ENCODE results near the gene PEDS1.

The PEDS1 gene

DNA sequence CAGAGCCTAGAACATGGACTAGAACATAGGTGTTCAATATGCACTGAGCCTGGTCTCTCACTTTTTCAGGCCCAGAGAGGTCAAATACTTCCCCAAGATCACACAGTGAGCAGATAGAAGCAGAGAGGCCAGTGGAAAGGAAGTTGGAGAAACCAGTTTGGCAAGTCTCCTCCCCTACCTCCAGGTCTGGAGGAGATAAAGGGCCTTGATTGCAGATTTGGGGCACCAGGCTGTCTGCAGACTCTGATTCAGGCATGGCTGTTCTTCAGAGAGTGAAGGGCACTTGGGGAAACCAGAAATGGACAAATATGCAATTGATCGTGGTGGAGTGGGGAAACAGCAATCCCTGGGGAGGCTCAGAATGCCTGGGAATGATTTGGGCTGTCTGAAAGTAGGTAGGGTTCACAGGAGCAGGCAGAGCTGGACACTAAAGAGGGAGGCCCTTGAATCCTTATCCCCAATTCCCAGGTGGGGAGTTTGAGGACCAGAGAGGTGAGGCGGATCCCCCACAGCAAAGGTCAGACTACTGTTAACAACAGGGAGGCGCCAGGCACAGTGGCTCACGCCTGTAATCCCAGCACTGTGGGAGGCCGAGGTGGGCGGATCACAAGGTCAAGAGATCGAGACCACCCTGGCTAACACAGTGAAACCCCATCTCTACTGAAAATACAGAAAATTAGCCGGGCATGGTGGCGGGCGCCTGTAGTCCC is 2.3 kb downstream of the PEDS1 start:
- ChIA-PET POLR2A (no interaction called here), CTCF (interaction anchor here (1.1 to 2.5 kb wide), 3 partner anchors 17 to 30 kb away, joined by 3 to 8 read pairs (median 4); no protein-coding TSS in a partner anchor)
- peak overlapping the region; percentile 2 for H3K4me3 ChIP-seq (ENCODE audit: low read depth, low read length)
- DNase-seq (ENCODE audit: low read depth, low spot score), result no peak
- TF ChIP-seq, protein P1, sequence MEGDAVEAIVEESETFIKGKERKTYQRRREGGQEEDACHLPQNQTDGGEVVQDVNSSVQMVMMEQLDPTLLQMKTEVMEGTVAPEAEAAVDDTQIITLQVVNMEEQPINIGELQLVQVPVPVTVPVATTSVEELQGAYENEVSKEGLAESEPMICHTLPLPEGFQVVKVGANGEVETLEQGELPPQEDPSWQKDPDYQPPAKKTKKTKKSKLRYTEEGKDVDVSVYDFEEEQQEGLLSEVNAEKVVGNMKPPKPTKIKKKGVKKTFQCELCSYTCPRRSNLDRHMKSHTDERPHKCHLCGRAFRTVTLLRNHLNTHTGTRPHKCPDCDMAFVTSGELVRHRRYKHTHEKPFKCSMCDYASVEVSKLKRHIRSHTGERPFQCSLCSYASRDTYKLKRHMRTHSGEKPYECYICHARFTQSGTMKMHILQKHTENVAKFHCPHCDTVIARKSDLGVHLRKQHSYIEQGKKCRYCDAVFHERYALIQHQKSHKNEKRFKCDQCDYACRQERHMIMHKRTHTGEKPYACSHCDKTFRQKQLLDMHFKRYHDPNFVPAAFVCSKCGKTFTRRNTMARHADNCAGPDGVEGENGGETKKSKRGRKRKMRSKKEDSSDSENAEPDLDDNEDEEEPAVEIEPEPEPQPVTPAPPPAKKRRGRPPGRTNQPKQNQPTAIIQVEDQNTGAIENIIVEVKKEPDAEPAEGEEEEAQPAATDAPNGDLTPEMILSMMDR (IDR thresholded peaks at IDR 0.05; ENCODE audit: insufficient read depth, low read length, missing control alignments), result no peak

DNA sequence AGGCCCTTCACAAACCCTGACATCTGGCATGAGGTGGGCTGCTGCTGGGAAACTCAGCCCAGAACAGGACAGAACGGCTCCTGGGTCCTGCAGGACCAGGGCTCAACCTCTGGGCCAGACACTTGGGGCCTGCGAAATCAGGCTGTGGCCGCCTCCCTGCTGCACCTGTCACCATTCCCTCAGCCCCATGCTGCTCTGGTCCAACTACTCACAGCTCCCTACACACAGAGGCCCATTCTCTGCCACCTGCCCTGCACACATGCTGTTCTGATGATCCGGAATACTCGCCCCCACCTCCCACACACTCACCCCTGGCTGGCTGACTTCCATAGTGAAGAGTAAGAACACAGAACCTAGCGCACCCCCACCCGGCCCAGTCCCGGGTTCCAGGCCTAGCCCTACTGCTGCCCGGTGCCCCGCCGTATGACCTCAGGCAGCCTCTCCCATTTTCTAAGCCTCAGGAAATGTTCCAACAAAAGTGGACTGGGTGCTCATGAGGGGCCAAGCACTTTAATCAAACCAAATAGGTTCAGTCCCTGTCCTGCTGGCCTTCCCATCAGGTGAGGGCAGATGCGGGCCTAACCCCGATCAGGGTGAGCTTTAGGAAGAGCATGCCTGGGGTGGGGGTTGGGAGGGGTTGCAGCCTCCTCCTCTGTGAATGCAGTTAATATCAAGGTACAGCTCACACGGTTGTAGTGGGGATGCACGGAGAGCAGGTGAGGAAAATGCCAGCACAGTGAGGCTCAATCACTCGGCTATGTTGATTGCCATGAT is 3.9 kb downstream of the PEDS1 start:
- POLR2A ChIA-PET, result interaction anchor here (0.6 kb wide), 1 partner anchor 15 kb away, joined by 3 read pairs; no protein-coding TSS in a partner anchor
- TF ChIP-seq, protein P1 (IDR thresholded peaks at IDR 0.05; ENCODE audit: insufficient read depth, low read length, missing control alignments), result no peak
- no peak for DNase-seq (ENCODE audit: low read depth, low spot score)
- CTCF ChIA-PET, result interaction anchor here (1.1 to 2.5 kb wide), 4 partner anchors 15 to 31 kb away, joined by 3 to 8 read pairs (median 4); no protein-coding TSS in a partner anchor
- H3K4me3 ChIP-seq (ENCODE audit: low read depth, low read length), result no peak overlapping the region

DNA sequence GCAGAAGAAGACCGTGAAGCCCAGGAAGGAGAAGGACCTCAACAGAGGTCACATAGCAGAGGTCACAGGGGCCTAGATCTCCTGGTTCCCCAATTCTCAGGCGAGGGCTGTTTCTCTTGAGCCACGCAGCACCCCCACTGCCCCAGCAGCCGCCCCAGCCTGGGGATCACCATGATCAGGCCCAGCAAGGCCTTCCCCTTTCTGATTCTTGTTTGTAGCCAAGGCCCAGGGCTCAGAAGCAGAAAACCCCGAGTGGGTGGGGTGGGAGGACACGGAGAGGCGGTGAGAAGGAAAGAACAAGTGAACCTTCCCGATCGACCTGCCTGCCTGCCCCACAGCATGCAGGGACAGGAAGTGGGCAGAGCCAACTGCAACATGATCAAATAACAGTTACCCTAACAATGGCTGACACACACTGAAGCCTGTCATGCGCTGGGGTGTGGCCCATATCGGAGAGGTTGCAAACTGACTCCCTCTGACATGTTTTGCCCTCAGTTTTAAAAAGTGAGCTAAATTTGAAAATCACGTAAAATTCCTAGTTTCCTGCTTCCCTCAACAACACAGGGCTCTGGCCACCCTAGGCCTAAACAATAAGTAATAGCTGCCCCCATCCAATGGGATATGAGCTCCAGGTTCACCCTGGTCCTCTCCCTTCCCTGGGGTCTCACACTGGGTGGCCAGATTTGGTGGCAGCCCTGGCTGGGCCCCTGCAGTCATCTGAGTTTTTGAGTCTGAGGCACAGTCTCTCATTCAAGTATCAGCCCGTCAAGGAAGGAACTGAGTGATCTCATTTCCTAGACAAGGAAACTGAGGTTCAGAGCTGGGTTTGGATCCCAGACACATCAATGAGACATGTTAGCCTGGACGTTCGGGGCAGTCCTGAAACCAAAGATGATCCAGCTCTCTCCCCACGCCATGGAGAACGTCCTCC is 6.5 kb downstream of the PEDS1 start:
- H3K4me3 ChIP-seq (ENCODE audit: low read depth, low read length), result no peak overlapping the region
- DNase-seq (ENCODE audit: low read depth, low spot score), result no peak
- TF ChIP-seq, protein P1 (IDR thresholded peaks at IDR 0.05; ENCODE audit: insufficient read depth, low read length, missing control alignments), result no peak
- ChIA-PET CTCF (interaction anchor here (0.9 to 1.4 kb wide), 7 partner anchors 12 to 168 kb away, joined by 3 to 8 read pairs (median 3); no protein-coding TSS in a partner anchor), POLR2A (no interaction called here)

DNA sequence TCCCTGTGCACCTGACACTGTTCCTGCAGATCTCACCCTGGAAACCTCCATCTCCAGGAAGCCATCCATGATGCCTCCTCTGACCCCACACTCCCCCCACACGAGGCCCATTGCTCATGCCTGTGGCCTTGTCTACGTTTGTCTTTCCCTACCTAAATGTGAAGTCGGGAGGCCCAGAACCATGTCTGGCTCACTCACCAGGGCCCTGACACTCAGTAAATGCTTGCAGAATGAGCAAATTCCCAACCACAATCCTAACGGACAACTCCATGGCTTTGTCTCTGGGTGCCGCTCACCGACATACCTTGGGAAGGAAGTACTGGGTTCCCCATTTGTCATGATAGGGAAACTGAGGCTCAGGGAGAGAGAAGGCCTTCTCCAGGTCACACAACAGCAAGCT is 7.3 kb downstream of the PEDS1 start:
- POLR2A ChIA-PET, result no interaction called here
- TF ChIP-seq, protein P1 (IDR thresholded peaks at IDR 0.05; ENCODE audit: insufficient read depth, low read length, missing control alignments), result no peak
- CTCF ChIA-PET, result interaction anchor here (1.3 kb wide), 1 partner anchor 11 kb away, joined by 3 read pairs; no protein-coding TSS in a partner anchor
- no peak overlapping the region for H3K4me3 ChIP-seq (ENCODE audit: low read depth, low read length)
- DNase-seq (ENCODE audit: low read depth, low spot score), result no peak

DNA sequence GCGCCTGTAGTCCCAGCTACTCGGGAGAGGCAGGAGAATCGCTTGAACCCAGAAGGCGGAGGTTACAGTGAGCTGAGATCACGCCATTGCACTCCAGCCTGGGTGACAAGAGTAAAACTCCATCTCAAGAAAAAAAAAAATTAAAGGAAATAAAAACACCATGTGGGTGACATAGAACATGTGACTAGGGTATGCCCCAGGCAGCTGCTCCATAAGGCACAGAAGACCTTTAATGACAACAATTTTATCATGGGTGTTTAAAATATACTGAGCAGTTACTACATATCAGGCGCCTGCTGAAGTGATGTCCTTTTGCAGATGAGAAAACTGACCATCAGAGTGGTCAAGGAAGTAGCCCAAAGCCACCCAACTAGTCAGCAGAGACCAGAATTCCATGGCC is 8.0 kb downstream of the PEDS1 start:
- CTCF ChIA-PET, result interaction anchor here (1.7 kb wide), 1 partner anchor 8 kb away, joined by 4 read pairs; the partner anchor contains the start of gene PEDS1
- POLR2A ChIA-PET, result interaction anchor here (0.9 to 1.8 kb wide), 2 partner anchors 21 to 30 kb away, joined by 4 read pairs; no protein-coding TSS in a partner anchor
- no peak for DNase-seq (ENCODE audit: low read depth, low spot score)
- TF ChIP-seq, protein P1 (IDR thresholded peaks at IDR 0.05; ENCODE audit: insufficient read depth, low read length, missing control alignments), result no peak
- no peak overlapping the region for H3K4me3 ChIP-seq (ENCODE audit: low read depth, low read length)
